Measurements from ENCODE around the gene ODF2L. TPM values are rescaled to one million over a fixed set of nuclear protein-coding genes. Genes with fewer than 3 reads are reported as not detected.
A peak's percentile ranks its signal among the peaks of the same experiment; 100 is the strongest.

ODF2L gene
- total and polyA plus RNA-seq, 4 donors = 16.5 to 127 (median 71.4) TPM

- Histone ChIP-seq H3K4me1 (ENCODE audit: control insufficient read depth in 5 of 5, insufficient read depth in 5 of 5, low read length in 5 of 5) (no peaks in the 10 kb centered on the region), H3K9me3 (ENCODE audit: control insufficient read depth in 4 of 4, insufficient read depth in 3 of 4, low read length in 3 of 4) (no peaks in the 10 kb centered on the region), H3K27ac (ENCODE audit: low read depth in 1 of 2, low read length in 1 of 2) (no peak overlapping the region), H3K36me3 (ENCODE audit: control insufficient read depth in 4 of 4, insufficient read depth in 4 of 4, low read length in 4 of 4) (no peaks in the 10 kb centered on the region), H3K27me3 (ENCODE audit: control insufficient read depth in 3 of 3, insufficient read depth in 3 of 3, low read length in 2 of 3) (no peaks in the 10 kb centered on the region), H3K9ac (ENCODE audit: insufficient read depth in 1 of 2, low read length in 2 of 2) (no peak overlapping the region), H3K4me3 (no peak overlapping the region)
- ATAC-seq (ENCODE audit: insufficient read depth, low FRiP score) = no peak
- no peak for DNase-seq
- TF ChIP-seq, protein P1, sequence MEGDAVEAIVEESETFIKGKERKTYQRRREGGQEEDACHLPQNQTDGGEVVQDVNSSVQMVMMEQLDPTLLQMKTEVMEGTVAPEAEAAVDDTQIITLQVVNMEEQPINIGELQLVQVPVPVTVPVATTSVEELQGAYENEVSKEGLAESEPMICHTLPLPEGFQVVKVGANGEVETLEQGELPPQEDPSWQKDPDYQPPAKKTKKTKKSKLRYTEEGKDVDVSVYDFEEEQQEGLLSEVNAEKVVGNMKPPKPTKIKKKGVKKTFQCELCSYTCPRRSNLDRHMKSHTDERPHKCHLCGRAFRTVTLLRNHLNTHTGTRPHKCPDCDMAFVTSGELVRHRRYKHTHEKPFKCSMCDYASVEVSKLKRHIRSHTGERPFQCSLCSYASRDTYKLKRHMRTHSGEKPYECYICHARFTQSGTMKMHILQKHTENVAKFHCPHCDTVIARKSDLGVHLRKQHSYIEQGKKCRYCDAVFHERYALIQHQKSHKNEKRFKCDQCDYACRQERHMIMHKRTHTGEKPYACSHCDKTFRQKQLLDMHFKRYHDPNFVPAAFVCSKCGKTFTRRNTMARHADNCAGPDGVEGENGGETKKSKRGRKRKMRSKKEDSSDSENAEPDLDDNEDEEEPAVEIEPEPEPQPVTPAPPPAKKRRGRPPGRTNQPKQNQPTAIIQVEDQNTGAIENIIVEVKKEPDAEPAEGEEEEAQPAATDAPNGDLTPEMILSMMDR (IDR thresholded peaks at IDR 0.05; ENCODE audit: control extremely low read depth, extremely low read depth) = no peak
- 78 to 85% methylated on average over 6 of the region's 6 CpGs for WGBS, 2 donors
Observed at GRCh38 chr1:86416343-86416742, 20.2 kb upstream of the ODF2L start.

- H3K4me1 ChIP-seq (ENCODE audit: control insufficient read depth in 5 of 5, insufficient read depth in 5 of 5, low read length in 5 of 5) = peaks cover 0 to 3% (median 0%) of the 10 kb centered on the region in 5 donors
- no peak overlapping the region for H3K4me3 ChIP-seq
- WGBS, 2 donors = 95 to 96% methylated on average over 4 of the region's 4 CpGs
- TF ChIP-seq, protein P1 (IDR thresholded peaks at IDR 0.05; ENCODE audit: control extremely low read depth, extremely low read depth) = no peak
- H3K9ac ChIP-seq (ENCODE audit: insufficient read depth in 1 of 2, low read length in 2 of 2) = no peak overlapping the region
- ATAC-seq (ENCODE audit: insufficient read depth, low FRiP score) = no peak
- no peaks in the 10 kb centered on the region for H3K36me3 ChIP-seq (ENCODE audit: control insufficient read depth in 4 of 4, insufficient read depth in 4 of 4, low read length in 4 of 4)
- H3K27me3 ChIP-seq (ENCODE audit: control insufficient read depth in 3 of 3, insufficient read depth in 3 of 3, low read length in 2 of 3) = no peaks in the 10 kb centered on the region
- DNase-seq = no peak
- no peak overlapping the region for H3K27ac ChIP-seq (ENCODE audit: low read depth in 1 of 2, low read length in 1 of 2)
- no peaks in the 10 kb centered on the region for H3K9me3 ChIP-seq (ENCODE audit: control insufficient read depth in 4 of 4, insufficient read depth in 3 of 4, low read length in 3 of 4)
Observed at GRCh38 chr1:86410879-86411278, 14.8 kb upstream of the ODF2L start.

- no peak for DNase-seq
- TF ChIP-seq, protein P1 (IDR thresholded peaks at IDR 0.05; ENCODE audit: control extremely low read depth, extremely low read depth) = no peak
- ATAC-seq (ENCODE audit: insufficient read depth, low FRiP score) = peak; percentile 64
- no peak overlapping the region for H3K9ac ChIP-seq (ENCODE audit: insufficient read depth in 1 of 2, low read length in 2 of 2)
- WGBS, 2 donors = 72 to 87% methylated on average over 6 of the region's 6 CpGs
- H3K4me3 ChIP-seq = no peak overlapping the region
- H3K27ac ChIP-seq (ENCODE audit: low read depth in 1 of 2, low read length in 1 of 2) = peak overlapping the region in 1 of 2 donors; percentile 13
- H3K27me3 ChIP-seq (ENCODE audit: control insufficient read depth in 3 of 3, insufficient read depth in 3 of 3, low read length in 2 of 3) = no peaks in the 10 kb centered on the region
- no peaks in the 10 kb centered on the region for H3K9me3 ChIP-seq (ENCODE audit: control insufficient read depth in 4 of 4, insufficient read depth in 3 of 4, low read length in 3 of 4)
- H3K36me3 ChIP-seq (ENCODE audit: control insufficient read depth in 4 of 4, insufficient read depth in 4 of 4, low read length in 4 of 4) = no peaks in the 10 kb centered on the region
- H3K4me1 ChIP-seq (ENCODE audit: control insufficient read depth in 5 of 5, insufficient read depth in 5 of 5, low read length in 5 of 5) = peaks cover 0 to 3% (median 0%) of the 10 kb centered on the region in 5 donors
Observed at GRCh38 chr1:86409416-86410021, 13.4 kb upstream of the ODF2L start.

DNA sequence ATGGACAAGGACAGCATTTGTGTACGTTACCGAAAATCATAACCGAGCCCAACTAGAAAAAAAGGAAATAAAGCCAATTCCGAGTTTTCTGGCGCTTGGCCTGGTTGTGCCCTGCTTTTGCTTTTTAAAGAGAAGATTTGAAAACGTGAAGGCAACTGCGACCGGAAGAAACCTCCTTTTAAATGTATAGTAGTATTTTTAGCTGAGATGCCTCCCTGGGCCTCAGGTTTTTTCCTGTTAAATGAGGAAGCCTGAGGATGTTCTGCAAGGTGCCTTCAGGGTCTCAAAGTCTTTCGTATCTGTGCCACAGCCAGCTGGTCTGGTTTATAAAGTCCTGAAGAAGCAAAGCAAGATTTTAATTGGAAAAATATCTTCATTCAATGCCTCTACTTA, 371 bp upstream of the ODF2L start:
- WGBS, 2 donors = 1 to 3% methylated on average over 9 of the region's 9 CpGs
- Histone ChIP-seq H3K9ac (ENCODE audit: insufficient read depth in 1 of 2, low read length in 2 of 2) (peak overlapping the region; percentile 50 to 93), H3K27me3 (ENCODE audit: control insufficient read depth in 3 of 3, insufficient read depth in 3 of 3, low read length in 2 of 3) (no peaks in the 10 kb centered on the region), H3K9me3 (ENCODE audit: control insufficient read depth in 4 of 4, insufficient read depth in 3 of 4, low read length in 3 of 4) (no peaks in the 10 kb centered on the region), H3K4me1 (ENCODE audit: control insufficient read depth in 5 of 5, insufficient read depth in 5 of 5, low read length in 5 of 5) (peaks cover 0 to 26% (median 6%) of the 10 kb centered on the region in 5 donors), H3K4me3 (peak overlapping the region; percentile 26), H3K36me3 (ENCODE audit: control insufficient read depth in 4 of 4, insufficient read depth in 4 of 4, low read length in 4 of 4) (no peaks in the 10 kb centered on the region), H3K27ac (ENCODE audit: low read depth in 1 of 2, low read length in 1 of 2) (peak overlapping the region; percentile 24 to 84)
- TF ChIP-seq, protein P1 (IDR thresholded peaks at IDR 0.05; ENCODE audit: control extremely low read depth, extremely low read depth) = no peak
- no peak for DNase-seq
- ATAC-seq (ENCODE audit: insufficient read depth, low FRiP score) = no peak

All from lung (tissue), 12 donors.